ENCODE measurements around the gene RASGRP3. TPM values are rescaled to one million over a fixed set of nuclear protein-coding genes. Genes with fewer than 3 reads are reported as not detected.

RASGRP3 gene
- polyA plus RNA-seq, 1 of the 3 experiments (the other 2 are of a cell fraction): 72.5 TPM

DNA sequence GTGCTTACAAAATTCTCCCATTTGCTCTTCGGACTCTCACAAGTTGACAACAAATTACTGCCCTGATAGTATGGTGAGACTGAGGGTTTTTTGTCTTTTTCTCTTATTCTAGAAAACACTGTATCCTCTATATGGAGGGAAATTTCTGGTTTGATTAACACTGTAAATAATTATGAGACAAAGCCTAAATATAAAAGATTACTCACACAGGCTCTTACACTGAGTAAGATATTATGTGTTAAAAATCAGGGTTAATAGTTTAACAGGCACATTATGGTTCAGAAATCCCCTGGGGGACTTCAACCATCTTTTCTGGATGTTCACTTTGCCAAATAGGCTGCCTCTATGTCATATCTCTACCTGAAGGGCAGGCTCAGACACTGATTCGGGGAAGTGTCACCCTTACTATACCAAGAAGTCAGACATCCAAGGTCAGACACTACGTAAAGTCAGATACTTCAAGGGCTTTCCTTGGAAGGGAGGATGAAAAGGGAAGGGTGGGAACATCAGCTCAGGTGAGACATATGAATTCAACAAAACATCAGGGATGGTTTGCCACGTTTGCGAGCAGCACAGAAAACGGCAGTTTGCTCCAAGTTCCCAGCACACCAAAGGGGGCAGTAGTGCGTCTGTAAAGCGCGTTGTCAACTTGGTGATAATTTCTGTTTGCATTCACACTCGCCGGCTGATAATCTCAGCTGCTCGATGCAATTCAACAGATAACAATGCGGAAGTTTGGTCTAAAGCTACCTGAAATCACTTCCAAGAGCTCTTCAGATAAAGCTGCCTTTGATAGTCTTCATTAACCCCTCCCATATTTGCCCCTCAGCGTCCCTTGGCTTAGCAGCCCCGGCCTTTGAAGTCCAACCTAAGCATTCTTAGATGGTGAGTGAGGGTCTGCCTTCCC, 972 bp upstream of the RASGRP3 start:
- H4K20me1 ChIP-seq (ENCODE audit: insufficient read depth): no peaks in the 10 kb centered on the region
- DNase-seq: peak; percentile 55
- H3K36me3 ChIP-seq (replicated peaks in 1 of 2; ENCODE audit: control insufficient read depth in 1 of 2, insufficient read depth in 2 of 2, low read length in 1 of 2): no peaks in the 10 kb centered on the region
- CTCF ChIA-PET: interaction anchor here (0.7 to 1.9 kb wide), 27 partner anchors 8 to 552 kb away, joined by 3 to 21 read pairs (median 4); no protein-coding TSS in a partner anchor
- peak overlapping the region; percentile 73 to 80 for H3K27ac ChIP-seq (ENCODE audit: low read depth in 2 of 2, low read length in 1 of 2)
- H3K4me2 ChIP-seq: peak overlapping the region; percentile 96
- peaks cover 0 to 10% of the 10 kb centered on the region in 2 experiments; a peak in 1 of 4 replicates for H3K4me1 ChIP-seq (ENCODE audit: control insufficient read depth in 1 of 2, insufficient read depth in 2 of 2, low read depth in 1 of 2, low read length in 1 of 2)
- peak overlapping the region; percentile 94 for H2AFZ ChIP-seq (ENCODE audit: low read depth)
- peaks cover 9% of the 10 kb centered on the region for H3F3A ChIP-seq (replicated peaks; ENCODE audit: insufficient read depth)
- H3K27me3 ChIP-seq (ENCODE audit: insufficient read depth): no peaks in the 10 kb centered on the region
- POLR2A ChIA-PET: no interaction called here
- no peaks in the 10 kb centered on the region for H3K9me2 ChIP-seq
- peak overlapping the region; percentile 71 for H3K9ac ChIP-seq
- no peaks in the 10 kb centered on the region for H3K79me2 ChIP-seq (ENCODE audit: insufficient read depth)
- no peaks in the 10 kb centered on the region for H3K9me3 ChIP-seq
- WGBS (ENCODE audit: low lambda C conversion rate): 13% methylated on average over 15 of the region's 15 CpGs
- peak overlapping the region; percentile 60 to 86 for H3K4me3 ChIP-seq (ENCODE audit: low read depth in 2 of 2, low read length in 1 of 2)
- TF ChIP-seq, protein P1, sequence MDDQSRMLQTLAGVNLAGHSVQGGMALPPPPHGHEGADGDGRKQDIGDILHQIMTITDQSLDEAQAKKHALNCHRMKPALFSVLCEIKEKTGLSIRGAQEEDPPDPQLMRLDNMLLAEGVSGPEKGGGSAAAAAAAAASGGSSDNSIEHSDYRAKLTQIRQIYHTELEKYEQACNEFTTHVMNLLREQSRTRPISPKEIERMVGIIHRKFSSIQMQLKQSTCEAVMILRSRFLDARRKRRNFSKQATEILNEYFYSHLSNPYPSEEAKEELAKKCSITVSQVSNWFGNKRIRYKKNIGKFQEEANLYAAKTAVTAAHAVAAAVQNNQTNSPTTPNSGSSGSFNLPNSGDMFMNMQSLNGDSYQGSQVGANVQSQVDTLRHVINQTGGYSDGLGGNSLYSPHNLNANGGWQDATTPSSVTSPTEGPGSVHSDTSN (IDR thresholded peaks at IDR 0.05): no peak
- no peak for TF ChIP-seq JUND (IDR thresholded peaks at IDR 0.05)
- no peak for TF ChIP-seq MAX (IDR thresholded peaks at IDR 0.05; ENCODE audit: low read depth)
- no peak for TF ChIP-seq FOXM1 (IDR thresholded peaks at IDR 0.05; ENCODE audit: low read depth)
- TF ChIP-seq YY1 (IDR thresholded peaks at IDR 0.05; ENCODE audit: low read depth): no peak
- TF ChIP-seq CHD2 (IDR thresholded peaks at IDR 0.05; ENCODE audit: low read length, partially characterized antibody): no peak
- no peak for TF ChIP-seq RFX5 (IDR thresholded peaks at IDR 0.05; ENCODE audit: low read length)
- TF ChIP-seq, protein P2, sequence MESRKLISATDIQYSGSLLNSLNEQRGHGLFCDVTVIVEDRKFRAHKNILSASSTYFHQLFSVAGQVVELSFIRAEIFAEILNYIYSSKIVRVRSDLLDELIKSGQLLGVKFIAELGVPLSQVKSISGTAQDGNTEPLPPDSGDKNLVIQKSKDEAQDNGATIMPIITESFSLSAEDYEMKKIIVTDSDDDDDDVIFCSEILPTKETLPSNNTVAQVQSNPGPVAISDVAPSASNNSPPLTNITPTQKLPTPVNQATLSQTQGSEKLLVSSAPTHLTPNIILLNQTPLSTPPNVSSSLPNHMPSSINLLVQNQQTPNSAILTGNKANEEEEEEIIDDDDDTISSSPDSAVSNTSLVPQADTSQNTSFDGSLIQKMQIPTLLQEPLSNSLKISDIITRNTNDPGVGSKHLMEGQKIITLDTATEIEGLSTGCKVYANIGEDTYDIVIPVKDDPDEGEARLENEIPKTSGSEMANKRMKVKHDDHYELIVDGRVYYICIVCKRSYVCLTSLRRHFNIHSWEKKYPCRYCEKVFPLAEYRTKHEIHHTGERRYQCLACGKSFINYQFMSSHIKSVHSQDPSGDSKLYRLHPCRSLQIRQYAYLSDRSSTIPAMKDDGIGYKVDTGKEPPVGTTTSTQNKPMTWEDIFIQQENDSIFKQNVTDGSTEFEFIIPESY (IDR thresholded peaks at IDR 0.05; ENCODE audit: borderline replicate concordance, low read depth): no peak
- 0 out of 2 replicates have a peak, but pooled peaks have one; percentile 18 for TF ChIP-seq RCOR1 (IDR thresholded peaks at IDR 0.05; ENCODE audit: low read length)
- TF ChIP-seq FOSL2 (IDR thresholded peaks at IDR 0.05; ENCODE audit: borderline replicate concordance, low read depth): no peak
- TF ChIP-seq EP300 (IDR thresholded peaks at IDR 0.05; ENCODE audit: borderline replicate concordance in 1 of 2, low read depth in 1 of 2, low read length in 1 of 2): no peak
- no peak for TF ChIP-seq EZH2phosphoT487 (IDR thresholded peaks at IDR 0.05; ENCODE audit: borderline replicate concordance, low read depth)
- no peak for TF ChIP-seq FOXJ3 (CRISPR knock-in tag; IDR thresholded peaks at IDR 0.05)
- no peak for TF ChIP-seq USF1 (IDR thresholded peaks at IDR 0.05; ENCODE audit: borderline replicate concordance, low read depth)
- no peak for TF ChIP-seq MXI1 (IDR thresholded peaks at IDR 0.05; ENCODE audit: low read depth, low read length)
- TF ChIP-seq TEAD4 (IDR thresholded peaks at IDR 0.05; ENCODE audit: borderline replicate concordance, insufficient read depth): no peak
- TF ChIP-seq TCF12 (IDR thresholded peaks at IDR 0.05): no peak
- TF ChIP-seq NFIC (IDR thresholded peaks at IDR 0.05; ENCODE audit: borderline replicate concordance): no peak
- peak; percentile 67 for TF ChIP-seq RAD21 (IDR thresholded peaks at IDR 0.05; ENCODE audit: low read length)
- no peak for TF ChIP-seq MEF2A (IDR thresholded peaks at IDR 0.05; ENCODE audit: borderline replicate concordance, low read depth)
- no peak for TF ChIP-seq NRF1 (IDR thresholded peaks at IDR 0.05; ENCODE audit: low read depth, low read length)
- TF ChIP-seq RXRA (IDR thresholded peaks at IDR 0.05; ENCODE audit: borderline replicate concordance, low read depth): no peak
- TF ChIP-seq ELF1 (IDR thresholded peaks at IDR 0.05): peak; percentile 78
- peak; percentile 79; the same call in 1 of the 2 replicates for TF ChIP-seq SIN3A (IDR thresholded peaks at IDR 0.05; ENCODE audit: borderline replicate concordance, low read depth, low read length)
- TF ChIP-seq, protein P3, sequence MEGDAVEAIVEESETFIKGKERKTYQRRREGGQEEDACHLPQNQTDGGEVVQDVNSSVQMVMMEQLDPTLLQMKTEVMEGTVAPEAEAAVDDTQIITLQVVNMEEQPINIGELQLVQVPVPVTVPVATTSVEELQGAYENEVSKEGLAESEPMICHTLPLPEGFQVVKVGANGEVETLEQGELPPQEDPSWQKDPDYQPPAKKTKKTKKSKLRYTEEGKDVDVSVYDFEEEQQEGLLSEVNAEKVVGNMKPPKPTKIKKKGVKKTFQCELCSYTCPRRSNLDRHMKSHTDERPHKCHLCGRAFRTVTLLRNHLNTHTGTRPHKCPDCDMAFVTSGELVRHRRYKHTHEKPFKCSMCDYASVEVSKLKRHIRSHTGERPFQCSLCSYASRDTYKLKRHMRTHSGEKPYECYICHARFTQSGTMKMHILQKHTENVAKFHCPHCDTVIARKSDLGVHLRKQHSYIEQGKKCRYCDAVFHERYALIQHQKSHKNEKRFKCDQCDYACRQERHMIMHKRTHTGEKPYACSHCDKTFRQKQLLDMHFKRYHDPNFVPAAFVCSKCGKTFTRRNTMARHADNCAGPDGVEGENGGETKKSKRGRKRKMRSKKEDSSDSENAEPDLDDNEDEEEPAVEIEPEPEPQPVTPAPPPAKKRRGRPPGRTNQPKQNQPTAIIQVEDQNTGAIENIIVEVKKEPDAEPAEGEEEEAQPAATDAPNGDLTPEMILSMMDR (IDR thresholded peaks at IDR 0.05): peak; percentile 96
- TF ChIP-seq TAF1 (IDR thresholded peaks at IDR 0.05; ENCODE audit: borderline replicate concordance, low read depth, low read length): no peak
- TF ChIP-seq, protein P4, sequence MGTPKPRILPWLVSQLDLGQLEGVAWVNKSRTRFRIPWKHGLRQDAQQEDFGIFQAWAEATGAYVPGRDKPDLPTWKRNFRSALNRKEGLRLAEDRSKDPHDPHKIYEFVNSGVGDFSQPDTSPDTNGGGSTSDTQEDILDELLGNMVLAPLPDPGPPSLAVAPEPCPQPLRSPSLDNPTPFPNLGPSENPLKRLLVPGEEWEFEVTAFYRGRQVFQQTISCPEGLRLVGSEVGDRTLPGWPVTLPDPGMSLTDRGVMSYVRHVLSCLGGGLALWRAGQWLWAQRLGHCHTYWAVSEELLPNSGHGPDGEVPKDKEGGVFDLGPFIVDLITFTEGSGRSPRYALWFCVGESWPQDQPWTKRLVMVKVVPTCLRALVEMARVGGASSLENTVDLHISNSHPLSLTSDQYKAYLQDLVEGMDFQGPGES (IDR thresholded peaks at IDR 0.05; ENCODE audit: low read depth, low read length): no peak

Data from SK-N-SH (cell line).